ENCODE data around the gene NMNAT2. TPM values are rescaled to one million over a fixed set of nuclear protein-coding genes. Genes with fewer than 3 reads are reported as not detected.

NMNAT2 gene
- total RNA-seq, 4 donors from 2014 or later = 0.10 to 0.29 (median 0.26) TPM; not detected in 1

- H3K9me3 ChIP-seq = no peaks in the 10 kb centered on the region
- H3K4me1 ChIP-seq = no peaks in the 10 kb centered on the region
- no peak overlapping the region for H3K27ac ChIP-seq
- ATAC-seq (no peak), DNase-seq (no peak)
- H3K36me3 ChIP-seq = no peaks in the 10 kb centered on the region
- no peaks in the 10 kb centered on the region for H3K27me3 ChIP-seq
- TF ChIP-seq CTCF (IDR thresholded peaks at IDR 0.05 in 4 of 5, conservative IDR thresholded peaks at IDR 0.05 in 1 of 5) (no peak), POLR2A (IDR thresholded peaks at IDR 0.05) (no peak)
- in situ Hi-C loops (cut with MboI; ENCODE audit: low sequenced_read_pairs in 4 of 4) (loop anchor here in 3 of 4 donors (25.0 kb wide), 4 partner anchors 316 to 616 kb away; partner anchors contain the start of genes ARPC5 (in 1 of the 3) and SHCBP1L (in 1 of the 3)), intact Hi-C loops (cut with DNase I; ENCODE audit: low total_unique reads) (no loop called here)
- no peak overlapping the region for H3K4me3 ChIP-seq
Measured at GRCh38 chr1:183296782-183297181, 121.4 kb downstream of the NMNAT2 start.

- DNase-seq (no peak), ATAC-seq (no peak)
- in situ Hi-C loops (cut with MboI; ENCODE audit: low sequenced_read_pairs in 4 of 4) = loop anchor here in 3 of 4 donors (25.0 kb wide), 4 partner anchors 317 to 617 kb away; partner anchors contain the start of genes ARPC5 (in 1 of the 3) and SHCBP1L (in 1 of the 3)
- Histone ChIP-seq H3K36me3 (no peaks in the 10 kb centered on the region), H3K4me3 (no peak overlapping the region), H3K9me3 (no peaks in the 10 kb centered on the region), H3K27me3 (no peaks in the 10 kb centered on the region), H3K27ac (no peak overlapping the region), H3K4me1 (no peaks in the 10 kb centered on the region)
- intact Hi-C loops (cut with DNase I; ENCODE audit: low total_unique reads) = no loop called here
- TF ChIP-seq CTCF (IDR thresholded peaks at IDR 0.05 in 4 of 5, conservative IDR thresholded peaks at IDR 0.05 in 1 of 5) (no peak), POLR2A (IDR thresholded peaks at IDR 0.05) (no peak)
Measured at GRCh38 chr1:183295521-183295920, 122.7 kb downstream of the NMNAT2 start.

GRCh38 chr1:183293876-183294275 is 124.3 kb downstream of the NMNAT2 start:
- DNase-seq (no peak), ATAC-seq (no peak)
- H3K4me3 ChIP-seq = no peak overlapping the region
- TF ChIP-seq POLR2A (IDR thresholded peaks at IDR 0.05) = no peak
- no peak for TF ChIP-seq CTCF (IDR thresholded peaks at IDR 0.05 in 4 of 5, conservative IDR thresholded peaks at IDR 0.05 in 1 of 5)
- in situ Hi-C loops (cut with MboI; ENCODE audit: low sequenced_read_pairs in 4 of 4) (loop anchor here in 3 of 4 donors (25.0 kb wide), 4 partner anchors 318 to 618 kb away; partner anchors contain the start of genes ARPC5 (in 1 of the 3) and SHCBP1L (in 1 of the 3)), intact Hi-C loops (cut with DNase I; ENCODE audit: low total_unique reads) (no loop called here)
- no peaks in the 10 kb centered on the region for H3K4me1 ChIP-seq
- H3K36me3 ChIP-seq = no peaks in the 10 kb centered on the region
- H3K27me3 ChIP-seq = no peaks in the 10 kb centered on the region
- H3K27ac ChIP-seq = no peak overlapping the region
- no peaks in the 10 kb centered on the region for H3K9me3 ChIP-seq

GRCh38 chr1:183293241-183293640 is 124.9 kb downstream of the NMNAT2 start:
- DNase-seq (no peak), ATAC-seq (no peak)
- Histone ChIP-seq H3K36me3 (no peaks in the 10 kb centered on the region), H3K27me3 (no peaks in the 10 kb centered on the region), H3K4me3 (no peak overlapping the region), H3K27ac (no peak overlapping the region), H3K4me1 (peaks cover 4 to 5% of the 10 kb centered on the region in 2 donors), H3K9me3 (no peaks in the 10 kb centered on the region)
- in situ Hi-C loops (cut with MboI; ENCODE audit: low sequenced_read_pairs in 4 of 4) (loop anchor here in 3 of 4 donors (25.0 kb wide), 4 partner anchors 319 to 619 kb away; partner anchors contain the start of genes ARPC5 (in 1 of the 3) and SHCBP1L (in 1 of the 3)), intact Hi-C loops (cut with DNase I; ENCODE audit: low total_unique reads) (no loop called here)
- TF ChIP-seq CTCF (IDR thresholded peaks at IDR 0.05 in 4 of 5, conservative IDR thresholded peaks at IDR 0.05 in 1 of 5) (no peak), POLR2A (IDR thresholded peaks at IDR 0.05) (no peak)
